ENCODE measurements around the gene TTBK1. TPM values are rescaled to one million over a fixed set of nuclear protein-coding genes. Genes with fewer than 3 reads are reported as not detected.
A peak's percentile ranks its signal among the peaks of the same experiment; 100 is the strongest.
"Not testable (repeated sequence)": the region's sequence is repeated elsewhere in the genome, so short reads cannot be mapped to it uniquely, and the experiment has no call there.

Gene TTBK1
- total RNA-seq, 2 donors from 2014 or later, result 0.05 to 0.16 TPM

DNA sequence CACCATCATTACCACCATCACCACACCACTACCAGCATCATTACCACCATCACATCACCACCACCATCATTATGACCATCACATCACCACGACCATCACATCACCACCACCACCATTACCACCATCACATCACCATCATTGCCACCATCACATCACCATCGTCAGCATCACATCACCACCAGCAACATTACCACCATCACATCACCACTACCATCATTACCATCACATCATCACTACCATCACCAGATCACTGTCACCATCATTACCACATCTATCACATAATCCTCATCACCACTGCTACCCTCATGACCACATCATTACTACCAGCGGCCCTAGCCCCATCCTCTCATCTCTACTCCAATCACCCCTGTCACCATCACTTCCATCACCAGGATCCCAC is 51.3 kb downstream of the TTBK1 start:
- Mint-ChIP-seq H3K4me3 (no peak overlapping the region), H3K36me3 (ENCODE audit: low read depth) (no peaks in the 10 kb centered on the region), H3K4me1 (no peaks in the 10 kb centered on the region), H3K27ac (no peak overlapping the region), H3K27me3 (peaks cover 9% of the 10 kb centered on the region)
- ATAC-seq (no peak), DNase-seq (no peak)
- no peaks in the 10 kb centered on the region for H3K9me3 ChIP-seq (ENCODE audit: control insufficient read depth, low read length, poor library complexity, severe bottlenecking)

DNA sequence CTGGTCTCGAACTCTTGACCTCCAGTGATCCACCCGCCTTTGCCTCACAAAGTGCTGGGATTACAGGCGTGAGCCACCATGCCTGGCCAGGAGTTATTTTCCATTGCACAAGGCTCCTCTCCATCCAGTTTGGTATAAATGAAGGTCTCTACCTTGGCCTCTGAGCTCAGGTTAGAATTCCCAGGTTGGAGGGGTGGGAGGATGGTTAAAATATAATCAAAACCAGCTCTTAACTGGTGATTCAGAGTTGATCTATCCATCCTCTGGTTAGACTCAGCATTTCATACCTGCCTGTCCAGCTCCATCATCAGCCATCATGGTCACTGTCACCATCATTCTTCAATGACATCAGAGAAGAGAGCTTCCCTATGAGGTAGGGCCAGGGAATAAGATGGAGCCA is 52.2 kb downstream of the TTBK1 start:
- peaks cover 7% of the 10 kb centered on the region for H3K4me1 Mint-ChIP-seq
- H3K4me3 Mint-ChIP-seq, result no peak overlapping the region
- no peaks in the 10 kb centered on the region for H3K9me3 ChIP-seq (ENCODE audit: control insufficient read depth, low read length, poor library complexity, severe bottlenecking)
- H3K27ac Mint-ChIP-seq, result no peak overlapping the region
- H3K36me3 Mint-ChIP-seq (ENCODE audit: low read depth), result peaks cover 6% of the 10 kb centered on the region
- DNase-seq (no peak), ATAC-seq (no peak)
- peaks cover 19% of the 10 kb centered on the region for H3K27me3 Mint-ChIP-seq

DNA sequence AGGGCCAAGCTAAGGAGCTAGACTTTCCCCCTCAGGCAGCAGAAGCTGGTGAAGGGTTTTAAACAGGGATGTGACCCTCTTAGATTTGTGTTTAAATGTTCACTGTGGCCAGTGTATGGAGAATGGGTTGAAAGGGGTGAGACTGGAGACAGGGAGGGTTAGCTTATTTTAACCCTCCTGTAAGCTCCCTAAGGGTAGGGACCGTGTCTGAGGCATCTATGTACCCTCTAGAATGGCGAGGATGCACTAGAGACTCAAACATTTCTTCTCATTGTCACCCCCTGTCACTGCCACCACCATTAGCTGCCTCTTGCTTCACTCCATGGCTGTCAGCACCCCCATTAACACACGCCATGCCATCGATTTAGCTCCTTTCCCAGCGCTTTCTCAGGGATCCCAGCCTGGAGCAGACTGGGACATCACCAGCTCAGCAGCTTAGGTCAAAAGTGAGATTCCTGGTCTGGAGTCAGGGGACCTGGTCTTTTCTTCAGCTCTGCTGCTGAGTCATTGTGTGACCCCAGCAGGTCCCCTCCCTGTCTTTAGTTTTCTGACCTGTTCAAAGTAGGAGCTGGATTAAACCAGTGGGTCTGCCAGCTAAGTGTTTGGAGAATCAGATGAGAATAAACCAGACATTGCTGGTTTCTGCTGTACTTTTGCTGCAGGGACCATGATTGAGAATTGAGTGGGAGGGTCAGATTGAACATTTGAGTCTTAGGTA is 53.7 kb downstream of the TTBK1 start:
- DNase-seq, result no peak
- no peak overlapping the region for H3K27ac Mint-ChIP-seq
- no peak for ATAC-seq
- H3K36me3 Mint-ChIP-seq (ENCODE audit: low read depth), result peaks cover 6% of the 10 kb centered on the region
- no peaks in the 10 kb centered on the region for H3K9me3 ChIP-seq (ENCODE audit: control insufficient read depth, low read length, poor library complexity, severe bottlenecking)
- H3K4me1 Mint-ChIP-seq, result peaks cover 9% of the 10 kb centered on the region
- H3K27me3 Mint-ChIP-seq, result peaks cover 28% of the 10 kb centered on the region
- H3K4me3 Mint-ChIP-seq, result no peak overlapping the region

DNA sequence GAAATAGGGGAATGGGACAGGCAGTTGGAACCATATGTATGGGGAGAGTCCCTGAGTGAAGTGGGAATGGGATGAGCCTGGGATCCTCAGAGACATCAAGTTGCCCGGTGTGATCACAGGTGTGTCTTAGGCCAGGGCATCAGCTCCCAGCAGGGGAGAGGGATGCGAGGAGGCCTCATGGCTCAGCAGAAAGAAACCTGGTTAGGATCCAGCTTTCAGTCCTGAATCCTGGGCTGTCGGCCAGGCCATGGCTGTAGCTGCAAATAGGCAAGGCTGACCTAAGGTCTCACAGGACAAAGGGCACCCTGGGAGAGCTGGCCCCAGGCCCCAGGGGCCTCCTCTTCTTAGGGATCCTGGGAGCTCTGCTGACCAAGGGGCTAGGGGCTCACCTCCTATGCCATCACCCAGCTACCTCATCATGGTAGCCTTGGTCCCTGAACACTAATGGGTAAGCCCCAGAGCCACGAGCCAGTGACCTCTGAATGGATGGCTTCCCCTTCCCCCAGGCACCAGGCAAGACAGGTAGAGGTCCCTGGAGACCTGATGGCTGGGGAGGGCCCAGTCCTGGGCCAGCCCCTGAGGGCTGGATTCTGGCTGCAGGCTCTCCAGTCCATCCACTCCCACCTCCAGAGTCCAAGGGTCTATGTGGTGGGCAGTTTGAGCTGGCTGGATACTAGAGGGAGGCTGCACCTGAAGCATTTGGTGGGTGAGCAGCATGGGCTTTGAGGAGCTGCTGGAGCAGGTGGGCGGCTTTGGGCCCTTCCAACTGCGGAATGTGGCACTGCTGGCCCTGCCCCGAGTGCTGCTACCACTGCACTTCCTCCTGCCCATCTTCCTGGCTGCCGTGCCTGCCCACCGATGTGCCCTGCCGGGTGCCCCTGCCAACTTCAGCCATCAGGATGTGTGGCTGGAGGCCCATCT is 54.6 kb downstream of the TTBK1 start, which contains the start of gene SLC22A7:
Gene SLC22A7 (plus strand): TSS at position 617 of the 921 bp plus-strand sequence. CDS start 99 bp downstream, at position 716.
- no peak for DNase-seq
- Mint-ChIP-seq H3K27me3 (peaks cover 28% of the 10 kb centered on the region), H3K27ac (no peak within 1 kb of the TSS), H3K4me1 (peaks cover 9% of the 10 kb centered on the region), H3K4me3 (no peak within 1 kb of the TSS), H3K36me3 (ENCODE audit: low read depth) (peaks cover 6% of the 10 kb centered on the region)
- H3K9me3 ChIP-seq (ENCODE audit: control insufficient read depth, low read length, poor library complexity, severe bottlenecking), result no peaks in the 10 kb centered on the region
- no peak for ATAC-seq

DNA sequence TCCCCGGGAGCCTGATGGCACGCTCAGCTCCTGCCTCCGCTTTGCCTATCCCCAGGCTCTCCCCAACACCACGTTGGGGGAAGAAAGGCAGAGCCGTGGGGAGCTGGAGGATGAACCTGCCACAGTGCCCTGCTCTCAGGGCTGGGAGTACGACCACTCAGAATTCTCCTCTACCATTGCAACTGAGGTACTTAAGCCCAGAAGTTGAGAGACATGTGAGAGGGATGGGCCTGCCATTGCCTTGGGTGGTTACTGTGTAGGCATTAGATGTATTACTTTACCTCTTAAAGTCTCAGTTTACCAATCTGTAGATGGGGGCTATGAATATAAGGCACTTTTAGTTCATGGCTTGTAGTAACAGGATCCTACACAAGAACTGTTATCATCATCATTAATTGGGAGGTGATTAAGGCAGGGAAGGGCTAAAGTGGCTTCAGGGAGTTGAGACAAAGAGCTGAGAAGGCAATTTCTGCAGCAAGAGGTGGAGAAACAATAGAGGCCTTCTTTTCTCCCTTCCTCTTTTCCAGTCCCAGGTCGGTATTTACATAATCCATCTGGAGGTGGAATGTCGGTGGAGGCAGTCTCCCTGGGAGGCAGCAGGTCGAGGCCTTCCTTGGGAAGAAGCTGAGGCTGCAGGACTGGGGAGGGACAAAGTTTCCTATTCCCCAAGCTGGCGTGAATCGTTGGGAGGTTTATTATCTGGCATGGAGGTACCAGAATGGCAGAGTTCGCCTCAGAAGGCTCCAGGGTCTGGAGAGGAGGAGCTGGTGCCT is 55.5 kb downstream of the TTBK1 start:
- Mint-ChIP-seq H3K27ac (no peak overlapping the region), H3K4me1 (peaks cover 9% of the 10 kb centered on the region), H3K36me3 (ENCODE audit: low read depth) (peaks cover 6% of the 10 kb centered on the region), H3K4me3 (no peak overlapping the region), H3K27me3 (peaks cover 28% of the 10 kb centered on the region)
- ATAC-seq, result no peak
- DNase-seq, result no peak
- no peaks in the 10 kb centered on the region for H3K9me3 ChIP-seq (ENCODE audit: control insufficient read depth, low read length, poor library complexity, severe bottlenecking)

DNA sequence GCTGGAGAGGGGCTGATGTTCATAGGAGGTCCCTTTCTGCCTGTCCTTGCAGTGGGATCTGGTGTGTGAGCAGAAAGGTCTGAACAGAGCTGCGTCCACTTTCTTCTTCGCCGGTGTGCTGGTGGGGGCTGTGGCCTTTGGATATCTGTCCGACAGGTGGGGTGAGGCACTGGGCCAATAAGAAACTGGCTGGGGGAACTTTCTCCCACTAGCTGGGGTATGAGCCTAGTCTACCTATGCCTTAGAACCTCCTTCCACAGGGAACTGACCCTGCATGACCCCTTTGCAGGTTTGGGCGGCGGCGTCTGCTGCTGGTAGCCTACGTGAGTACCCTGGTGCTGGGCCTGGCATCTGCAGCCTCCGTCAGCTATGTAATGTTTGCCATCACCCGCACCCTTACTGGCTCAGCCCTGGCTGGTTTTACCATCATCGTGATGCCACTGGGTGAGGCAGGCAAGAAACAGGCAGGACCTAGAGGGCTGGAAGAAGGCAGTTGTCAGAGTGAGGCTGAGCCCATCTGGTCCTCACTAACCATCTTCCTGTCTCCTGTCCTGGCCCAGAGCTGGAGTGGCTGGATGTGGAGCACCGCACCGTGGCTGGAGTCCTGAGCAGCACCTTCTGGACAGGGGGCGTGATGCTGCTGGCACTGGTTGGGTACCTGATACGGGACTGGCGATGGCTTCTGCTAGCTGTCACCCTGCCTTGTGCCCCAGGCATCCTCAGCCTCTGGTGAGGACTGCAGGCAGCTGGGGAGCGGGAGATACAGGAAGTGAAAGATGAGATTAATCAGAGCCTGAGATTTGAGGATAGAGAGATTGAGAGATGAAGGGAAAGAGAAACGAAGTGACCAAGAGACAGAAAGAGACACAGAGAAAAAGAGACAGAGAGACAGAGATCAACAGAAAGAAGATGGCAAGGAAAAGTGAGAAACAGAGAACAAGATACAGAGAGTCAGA is 56.3 kb downstream of the TTBK1 start:
- Mint-ChIP-seq H3K27ac (no peak overlapping the region), H3K27me3 (peaks cover 28% of the 10 kb centered on the region), H3K4me1 (peaks cover 9% of the 10 kb centered on the region), H3K36me3 (ENCODE audit: low read depth) (peaks cover 6% of the 10 kb centered on the region), H3K4me3 (no peak overlapping the region)
- no peaks in the 10 kb centered on the region for H3K9me3 ChIP-seq (ENCODE audit: control insufficient read depth, low read length, poor library complexity, severe bottlenecking)
- no peak for ATAC-seq
- no peak for DNase-seq

DNA sequence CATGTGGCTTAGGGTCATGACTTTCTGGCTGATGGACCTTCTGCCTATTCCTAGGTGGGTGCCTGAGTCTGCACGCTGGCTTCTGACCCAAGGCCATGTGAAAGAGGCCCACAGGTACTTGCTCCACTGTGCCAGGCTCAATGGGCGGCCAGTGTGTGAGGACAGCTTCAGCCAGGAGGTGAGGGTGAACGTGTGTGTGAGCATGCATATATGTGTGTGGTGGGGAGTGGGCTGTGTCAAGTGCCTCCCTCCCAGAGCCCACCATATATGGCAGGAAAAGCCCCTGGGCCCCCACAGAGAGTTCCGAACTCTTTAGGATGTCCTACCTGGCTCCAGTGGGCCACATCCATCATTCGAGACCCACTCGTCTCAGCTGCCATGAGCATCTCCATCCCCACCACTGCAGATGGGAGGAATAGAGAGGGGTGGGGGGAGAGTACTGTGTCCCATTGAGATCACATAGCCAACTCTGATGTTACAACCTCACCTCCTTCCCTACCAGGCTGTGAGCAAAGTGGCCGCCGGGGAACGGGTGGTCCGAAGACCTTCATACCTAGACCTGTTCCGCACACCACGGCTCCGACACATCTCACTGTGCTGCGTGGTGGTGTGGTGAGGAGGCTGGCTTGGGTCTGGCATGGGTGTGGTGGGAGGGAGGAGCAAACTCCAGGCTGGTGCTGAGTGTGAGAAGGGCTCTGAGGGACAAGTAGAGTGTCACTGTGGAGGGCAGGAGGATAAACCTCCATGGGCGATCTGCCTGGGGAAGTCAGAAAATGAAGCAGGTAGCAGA is 58.0 kb downstream of the TTBK1 start:
- Mint-ChIP-seq H3K27me3 (peaks cover 28% of the 10 kb centered on the region), H3K27ac (no peak overlapping the region), H3K36me3 (ENCODE audit: low read depth) (peaks cover 6% of the 10 kb centered on the region), H3K4me3 (no peak overlapping the region), H3K4me1 (peaks cover 9% of the 10 kb centered on the region)
- ATAC-seq (no peak), DNase-seq (no peak)
- H3K9me3 ChIP-seq (ENCODE audit: control insufficient read depth, low read length, poor library complexity, severe bottlenecking), result no peaks in the 10 kb centered on the region

DNA sequence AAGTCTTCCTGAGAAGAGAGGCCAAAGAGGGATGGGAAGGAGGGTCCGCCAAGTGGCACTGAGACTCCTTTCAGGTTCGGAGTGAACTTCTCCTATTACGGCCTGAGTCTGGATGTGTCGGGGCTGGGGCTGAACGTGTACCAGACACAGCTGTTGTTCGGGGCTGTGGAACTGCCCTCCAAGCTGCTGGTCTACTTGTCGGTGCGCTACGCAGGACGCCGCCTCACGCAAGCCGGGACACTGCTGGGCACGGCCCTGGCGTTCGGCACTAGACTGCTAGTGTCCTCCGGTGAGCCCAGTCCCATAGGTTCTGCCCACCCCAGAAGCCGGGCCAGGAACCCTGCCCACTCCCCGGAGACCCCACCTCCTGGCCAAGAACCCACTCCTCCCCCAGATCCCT is 58.8 kb downstream of the TTBK1 start:
- Mint-ChIP-seq H3K27me3 (peaks cover 28% of the 10 kb centered on the region), H3K4me3 (no peak overlapping the region), H3K36me3 (ENCODE audit: low read depth) (peaks cover 6% of the 10 kb centered on the region), H3K4me1 (peaks cover 12% of the 10 kb centered on the region), H3K27ac (no peak overlapping the region)
- ATAC-seq, result no peak
- no peaks in the 10 kb centered on the region for H3K9me3 ChIP-seq (ENCODE audit: control insufficient read depth, low read length, poor library complexity, severe bottlenecking)
- DNase-seq, result no peak

DNA sequence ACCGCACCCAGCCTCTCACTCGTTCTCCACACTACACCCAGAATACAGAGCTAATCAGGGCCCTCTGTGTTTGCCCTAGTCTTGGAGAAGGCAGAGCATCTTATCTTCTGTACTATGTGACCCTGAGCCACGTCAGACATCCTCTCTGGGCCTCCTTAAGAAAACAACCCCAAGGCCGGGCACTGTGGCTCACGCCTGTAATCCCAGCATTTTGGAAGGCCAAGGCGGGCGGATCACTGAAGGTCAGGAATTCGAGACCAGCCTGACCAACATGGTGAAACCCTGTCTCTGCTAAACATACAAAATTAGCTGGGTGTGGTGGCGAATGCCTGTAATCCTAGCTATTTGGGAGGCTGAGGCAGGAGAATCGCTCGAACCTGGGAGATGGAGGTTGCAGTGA is 59.7 kb downstream of the TTBK1 start:
- peaks cover 28% of the 10 kb centered on the region for H3K27me3 Mint-ChIP-seq
- H3K36me3 Mint-ChIP-seq (ENCODE audit: low read depth); H3K27ac Mint-ChIP-seq: not testable (repeated sequence)

DNA sequence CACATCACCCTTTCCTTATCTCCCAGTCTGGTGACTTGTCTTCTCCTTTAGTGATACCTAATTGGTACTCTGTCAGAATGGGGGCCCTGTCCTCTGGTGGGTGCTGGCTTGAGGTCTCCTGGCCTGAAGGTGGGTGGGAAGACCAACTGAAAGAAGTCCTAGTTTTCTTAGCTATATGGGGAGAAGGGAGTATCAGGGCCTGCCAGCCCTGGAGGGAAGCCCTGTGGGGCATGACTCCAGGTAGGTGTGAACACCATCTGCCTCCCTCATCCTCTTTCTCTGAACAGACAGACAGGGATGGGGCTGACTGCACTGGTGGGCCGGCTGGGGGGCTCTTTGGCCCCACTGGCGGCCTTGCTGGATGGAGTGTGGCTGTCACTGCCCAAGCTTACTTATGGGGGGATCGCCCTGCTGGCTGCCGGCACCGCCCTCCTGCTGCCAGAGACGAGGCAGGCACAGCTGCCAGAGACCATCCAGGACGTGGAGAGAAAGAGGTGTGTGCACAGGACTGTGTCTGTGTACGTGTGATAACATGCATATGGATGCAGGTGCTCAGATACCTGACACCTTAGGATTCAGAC is 60.6 kb downstream of the TTBK1 start:
- Mint-ChIP-seq H3K27me3 (peaks cover 24% of the 10 kb centered on the region), H3K36me3 (ENCODE audit: low read depth) (peaks cover 6% of the 10 kb centered on the region), H3K4me3 (no peak overlapping the region), H3K27ac (peak overlapping the region; percentile 69), H3K4me1 (peaks cover 17% of the 10 kb centered on the region)
- no peaks in the 10 kb centered on the region for H3K9me3 ChIP-seq (ENCODE audit: control insufficient read depth, low read length, poor library complexity, severe bottlenecking)
- ATAC-seq (no peak), DNase-seq (no peak)

More for the DNA sequence above, 59.7 kb downstream of the TTBK1 start:
- DNase-seq; H3K9me3 ChIP-seq (ENCODE audit: control insufficient read depth, low read length, poor library complexity, severe bottlenecking); ATAC-seq; H3K4me3 Mint-ChIP-seq: not testable (repeated sequence)
- H3K4me1 Mint-ChIP-seq, result peaks cover 14% of the 10 kb centered on the region

DNA sequence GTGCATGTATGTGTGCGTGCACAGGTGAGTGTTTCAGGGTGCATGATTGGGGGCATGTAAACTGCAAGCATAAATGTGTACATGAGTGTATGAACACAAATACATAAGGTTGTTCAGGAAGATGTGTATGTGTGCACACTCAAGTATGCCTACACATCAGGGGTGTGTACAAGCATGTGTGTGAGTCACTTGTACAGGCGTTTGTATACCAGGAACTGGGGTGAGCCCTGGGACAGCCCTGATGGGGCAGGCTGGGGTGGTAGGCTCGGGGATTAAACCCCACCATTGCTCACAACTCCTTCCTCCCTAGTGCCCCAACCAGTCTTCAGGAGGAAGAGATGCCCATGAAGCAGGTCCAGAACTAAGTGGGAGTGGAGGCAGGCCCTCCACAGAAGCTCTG is 61.1 kb downstream of the TTBK1 start:
- no peaks in the 10 kb centered on the region for H3K9me3 ChIP-seq (ENCODE audit: control insufficient read depth, low read length, poor library complexity, severe bottlenecking)
- Mint-ChIP-seq H3K36me3 (ENCODE audit: low read depth) (peaks cover 6% of the 10 kb centered on the region), H3K27me3 (peaks cover 20% of the 10 kb centered on the region), H3K4me3 (no peak overlapping the region), H3K4me1 (peaks cover 18% of the 10 kb centered on the region), H3K27ac (peak overlapping the region; percentile 69)
- DNase-seq, result no peak
- ATAC-seq, result no peak

Measured in T-helper 17 cell (primary cell).